HG03520 (cell line): ENCODE results near the gene GPATCH2L.

Experiments
- ATAC-seq: cut with Tn5 transposase; IDR thresholded peaks from one replicate; pipeline ENCODE4 v1.9.1; 2021; ENCODE audit warnings: mild to moderate bottlenecking, moderate library complexity; ENCODE audit not compliant: unreplicated experiment

The GPATCH2L gene

DNA sequence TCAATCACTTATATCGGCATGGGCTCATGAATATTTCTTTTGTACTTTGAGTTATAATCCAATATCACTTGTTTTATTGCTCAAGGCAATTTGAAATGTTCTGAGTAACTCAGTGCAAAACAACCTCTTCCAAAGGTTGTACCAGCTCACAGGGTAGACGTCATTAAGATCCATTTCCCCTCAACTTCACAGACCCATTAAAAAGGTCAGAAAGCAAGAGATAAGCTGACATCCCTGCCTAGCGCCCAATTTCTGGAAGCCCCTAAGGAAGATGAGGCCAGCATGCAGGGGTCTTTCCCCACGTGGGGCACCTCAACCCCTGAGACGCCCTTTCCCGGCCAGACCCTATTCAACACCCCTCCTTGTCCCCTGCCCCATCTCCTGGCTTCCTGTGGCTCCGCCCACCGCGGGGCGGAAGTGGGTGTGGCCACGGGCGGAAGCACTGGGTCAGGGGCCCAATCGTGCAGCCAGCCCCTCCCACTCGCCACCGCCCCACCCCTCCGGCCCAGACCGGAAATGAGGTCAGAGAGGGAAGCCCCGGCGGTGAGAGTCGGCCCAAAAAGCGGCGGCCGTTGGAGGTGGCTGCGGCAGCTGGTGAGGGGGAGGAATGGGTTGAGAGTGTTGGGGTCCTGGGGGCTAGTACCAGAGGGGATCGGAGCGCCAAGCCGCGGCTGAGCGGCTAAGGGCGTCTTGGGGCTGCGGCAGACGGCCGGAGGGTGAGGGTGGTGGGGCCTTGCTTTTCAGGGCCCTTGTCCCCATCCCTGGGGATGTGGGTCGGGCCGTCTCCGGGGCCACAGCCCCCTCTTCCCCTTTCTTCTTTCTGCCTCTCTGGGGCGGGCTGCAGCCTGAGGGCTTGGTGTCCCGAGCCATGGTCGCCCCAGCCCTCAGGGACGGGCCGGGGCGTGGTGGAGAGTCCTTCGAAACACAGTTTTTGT lies at the start of gene GPATCH2L:
Gene GPATCH2L (plus strand): TSS at position 525 of the 935 bp plus-strand sequence. CDS start 2,442 bp downstream, outside the sequence.
- ATAC-seq = peak; percentile 75

- no peak for ATAC-seq
Measured at GRCh38 chr14:76104802-76105355, 46.8 kb upstream of the GPATCH2L start.

DNA sequence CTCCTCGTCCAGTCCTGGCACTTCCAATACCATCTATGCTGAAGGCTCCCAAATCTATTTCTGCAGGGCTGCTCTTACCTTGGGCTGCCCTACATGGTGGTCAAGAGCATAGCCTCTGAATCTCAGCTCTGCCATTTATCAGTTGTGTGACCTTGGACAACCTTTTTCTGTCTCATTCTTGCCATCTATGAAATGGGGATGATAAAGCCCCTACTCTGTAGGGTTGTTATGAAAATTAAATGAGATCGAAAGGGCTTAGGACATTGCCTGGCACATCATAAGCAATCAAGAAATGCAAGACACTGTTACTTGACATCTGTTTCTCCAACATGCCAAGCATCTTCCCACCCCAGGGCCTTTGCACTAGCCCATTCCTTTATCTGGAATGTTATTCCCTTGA lies 45.5 kb upstream of the GPATCH2L start:
- ATAC-seq = no peak

DNA sequence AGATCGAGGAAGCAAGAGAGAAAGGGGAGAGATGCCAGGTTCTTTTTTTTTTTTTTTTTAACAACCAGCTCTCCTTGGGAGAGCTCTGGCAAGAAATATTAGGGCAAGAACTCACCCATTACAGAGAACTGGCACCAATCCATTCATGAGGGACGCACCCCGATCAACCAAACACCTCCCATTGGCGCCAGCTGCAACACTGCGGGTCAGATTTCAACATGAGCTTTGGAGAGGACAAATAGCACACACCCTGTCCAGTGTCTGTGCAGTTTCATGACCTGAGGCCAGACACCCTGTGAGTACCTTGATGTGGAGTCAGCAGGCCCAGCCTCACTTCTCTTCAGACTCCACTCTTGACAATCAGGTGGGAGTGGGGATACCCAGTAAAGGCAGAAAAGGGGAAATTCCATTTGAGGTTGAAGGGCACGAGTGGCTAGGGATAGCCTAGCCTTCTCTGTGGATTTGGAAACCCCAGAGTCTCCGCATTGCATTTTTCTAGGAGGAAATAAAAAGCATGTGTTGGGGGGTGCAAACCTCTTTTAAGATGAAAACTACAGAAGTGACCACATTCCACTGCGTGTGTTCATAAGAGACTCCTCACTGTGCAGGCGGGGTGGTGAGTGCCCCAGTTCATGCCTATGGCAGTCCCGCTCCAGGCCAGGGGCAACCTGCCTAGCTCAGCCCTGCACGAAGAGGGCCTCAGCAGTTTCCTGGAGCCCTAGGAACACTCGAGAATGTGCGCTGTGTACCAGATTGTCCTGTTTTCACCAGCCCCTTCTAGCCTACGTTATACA lies 42.4 kb upstream of the GPATCH2L start:
- ATAC-seq = no peak

GRCh38 chr14:76112889-76113624 lies 38.7 kb upstream of the GPATCH2L start:
- no peak for ATAC-seq

DNA sequence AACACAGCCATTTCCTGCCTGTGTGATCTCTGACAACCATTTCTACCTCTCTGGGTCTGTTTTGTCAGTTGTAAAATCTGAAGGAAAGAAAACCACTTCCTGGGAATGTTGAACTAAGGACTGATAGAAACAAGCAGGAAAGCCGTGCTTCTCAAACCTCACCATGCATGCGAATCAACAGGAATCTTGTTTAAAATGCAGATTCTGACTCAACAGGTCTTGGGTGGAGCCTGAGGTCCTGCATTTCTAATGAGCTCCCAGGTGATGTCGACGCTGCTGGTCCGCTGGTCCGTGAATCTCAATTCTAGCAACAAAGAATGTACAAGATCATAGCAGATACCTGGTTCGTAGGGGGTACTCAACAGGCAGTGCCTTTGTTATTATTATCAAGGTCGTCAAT lies 38.0 kb upstream of the GPATCH2L start:
- no peak for ATAC-seq

DNA sequence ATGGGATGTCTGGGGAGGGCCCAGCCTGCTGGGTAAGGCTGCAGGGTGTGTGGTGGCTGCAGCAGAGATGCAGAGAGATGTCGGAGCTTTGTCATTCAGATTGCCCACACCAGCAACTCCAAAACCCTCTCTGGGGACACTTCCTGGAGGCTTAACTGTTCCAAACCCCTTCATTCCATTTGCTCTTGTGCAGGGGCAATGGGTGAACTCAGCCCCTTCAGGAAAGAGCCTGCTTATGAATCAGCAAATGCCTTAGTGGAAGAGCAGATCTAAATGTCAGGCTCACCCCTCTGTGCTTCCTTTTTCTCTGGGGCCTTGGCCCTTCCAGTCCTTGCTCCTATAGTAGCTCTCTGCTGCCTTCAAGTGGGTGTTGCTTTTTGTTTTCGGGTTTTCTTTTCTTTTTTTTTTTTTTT lies 36.7 kb upstream of the GPATCH2L start:
- no peak for ATAC-seq

- ATAC-seq = no peak
Measured at GRCh38 chr14:76117789-76118484, 33.8 kb upstream of the GPATCH2L start.

GRCh38 chr14:76118594-76118993 lies 33.1 kb upstream of the GPATCH2L start:
- no peak for ATAC-seq

GRCh38 chr14:76121089-76121748 lies 30.5 kb upstream of the GPATCH2L start:
- ATAC-seq = no peak

GRCh38 chr14:76123426-76124225 lies 28.1 kb upstream of the GPATCH2L start:
- no peak for ATAC-seq

- ATAC-seq = no peak
Measured at GRCh38 chr14:76125511-76125910, 26.2 kb upstream of the GPATCH2L start.

DNA sequence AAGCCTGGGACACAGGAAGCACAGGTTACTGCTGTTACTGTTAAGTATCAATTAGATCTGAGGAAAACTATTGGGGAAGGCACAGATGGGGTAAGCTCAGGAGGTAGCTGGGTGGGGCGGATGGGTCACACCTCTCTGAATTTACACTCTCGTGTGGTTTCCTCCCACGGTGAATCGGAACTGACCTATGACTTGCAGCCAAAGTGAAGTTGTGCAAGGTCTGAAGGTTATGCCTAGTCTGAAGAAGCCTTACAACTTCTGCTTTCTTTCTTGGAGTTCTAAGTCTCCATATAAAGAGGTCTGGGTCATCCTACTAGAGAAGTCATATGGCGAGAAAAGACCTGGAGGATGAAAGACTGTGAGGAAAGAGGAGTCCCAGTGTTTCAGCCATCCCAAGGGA lies 25.6 kb upstream of the GPATCH2L start:
- no peak for ATAC-seq

- ATAC-seq = no peak
Measured at GRCh38 chr14:76129851-76130576, 21.7 kb upstream of the GPATCH2L start.

- no peak for ATAC-seq
Measured at GRCh38 chr14:76131071-76131965, 20.4 kb upstream of the GPATCH2L start.

- no peak for ATAC-seq
Measured at GRCh38 chr14:76133103-76133502, 18.6 kb upstream of the GPATCH2L start.

DNA sequence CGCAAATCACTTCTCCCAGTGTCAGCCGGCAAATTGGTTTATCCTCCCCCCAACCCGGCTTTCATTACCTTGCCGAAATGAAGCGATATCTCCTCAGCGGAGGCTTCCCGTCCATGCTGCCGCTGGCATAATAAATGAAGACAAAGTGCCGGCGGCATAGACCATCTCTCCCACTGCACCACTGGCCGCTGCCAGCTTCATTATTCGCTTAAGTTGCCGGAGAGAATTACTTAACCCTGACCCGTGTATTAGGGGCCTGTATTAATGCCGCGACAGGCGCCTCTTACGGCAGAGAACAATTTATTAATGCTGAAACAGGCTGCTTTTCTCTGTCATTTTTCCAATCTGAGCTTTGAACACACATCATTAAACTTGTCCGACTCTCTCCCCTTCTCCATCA lies 17.5 kb upstream of the GPATCH2L start:
- ATAC-seq = no peak
